GM12872 (cell line): Measurements from ENCODE around the gene FNDC7.

Source experiments
- TF ChIP-seq, protein P1 (sequence below): IDR thresholded peaks from 3 replicates; pipeline ENCODE4 v1.5.1; 2011; ENCODE audit warnings: low read depth, mild to moderate bottlenecking, low read length, moderate library complexity; ENCODE audit not compliant: insufficient read depth

The FNDC7 gene

DNA sequence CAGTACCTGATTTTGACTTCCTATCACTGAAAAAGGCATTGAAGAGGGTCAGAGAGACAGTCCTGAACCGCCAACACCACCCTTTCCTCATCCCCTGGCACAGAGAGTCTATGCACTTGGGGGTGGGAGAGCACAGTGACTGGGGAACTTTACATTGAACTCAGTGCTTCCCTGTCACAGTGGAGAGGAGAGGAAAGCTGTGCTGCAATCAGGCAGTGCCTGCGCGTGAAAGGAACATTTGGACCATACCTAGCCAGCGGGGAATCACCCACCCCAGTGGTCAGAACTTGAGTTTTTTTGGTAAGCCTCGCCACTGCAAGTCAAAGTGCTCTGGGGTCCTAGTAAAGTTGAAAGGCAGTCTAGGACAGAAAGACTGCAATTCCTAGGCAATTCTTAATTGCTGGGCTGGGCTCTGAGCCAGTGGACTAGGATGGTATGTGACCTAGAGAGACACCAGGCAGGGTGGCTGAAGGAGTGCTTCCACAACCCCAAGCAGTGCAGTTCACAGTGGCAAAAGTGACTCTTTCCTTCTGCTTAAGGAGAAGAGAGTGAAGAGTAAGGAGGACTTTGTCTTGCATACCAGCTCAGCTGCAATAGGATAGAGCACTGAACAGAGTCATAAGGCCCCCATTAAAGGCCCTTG lies 42.5 kb upstream of the FNDC7 start:
- TF ChIP-seq, protein P1, sequence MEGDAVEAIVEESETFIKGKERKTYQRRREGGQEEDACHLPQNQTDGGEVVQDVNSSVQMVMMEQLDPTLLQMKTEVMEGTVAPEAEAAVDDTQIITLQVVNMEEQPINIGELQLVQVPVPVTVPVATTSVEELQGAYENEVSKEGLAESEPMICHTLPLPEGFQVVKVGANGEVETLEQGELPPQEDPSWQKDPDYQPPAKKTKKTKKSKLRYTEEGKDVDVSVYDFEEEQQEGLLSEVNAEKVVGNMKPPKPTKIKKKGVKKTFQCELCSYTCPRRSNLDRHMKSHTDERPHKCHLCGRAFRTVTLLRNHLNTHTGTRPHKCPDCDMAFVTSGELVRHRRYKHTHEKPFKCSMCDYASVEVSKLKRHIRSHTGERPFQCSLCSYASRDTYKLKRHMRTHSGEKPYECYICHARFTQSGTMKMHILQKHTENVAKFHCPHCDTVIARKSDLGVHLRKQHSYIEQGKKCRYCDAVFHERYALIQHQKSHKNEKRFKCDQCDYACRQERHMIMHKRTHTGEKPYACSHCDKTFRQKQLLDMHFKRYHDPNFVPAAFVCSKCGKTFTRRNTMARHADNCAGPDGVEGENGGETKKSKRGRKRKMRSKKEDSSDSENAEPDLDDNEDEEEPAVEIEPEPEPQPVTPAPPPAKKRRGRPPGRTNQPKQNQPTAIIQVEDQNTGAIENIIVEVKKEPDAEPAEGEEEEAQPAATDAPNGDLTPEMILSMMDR = no peak

DNA sequence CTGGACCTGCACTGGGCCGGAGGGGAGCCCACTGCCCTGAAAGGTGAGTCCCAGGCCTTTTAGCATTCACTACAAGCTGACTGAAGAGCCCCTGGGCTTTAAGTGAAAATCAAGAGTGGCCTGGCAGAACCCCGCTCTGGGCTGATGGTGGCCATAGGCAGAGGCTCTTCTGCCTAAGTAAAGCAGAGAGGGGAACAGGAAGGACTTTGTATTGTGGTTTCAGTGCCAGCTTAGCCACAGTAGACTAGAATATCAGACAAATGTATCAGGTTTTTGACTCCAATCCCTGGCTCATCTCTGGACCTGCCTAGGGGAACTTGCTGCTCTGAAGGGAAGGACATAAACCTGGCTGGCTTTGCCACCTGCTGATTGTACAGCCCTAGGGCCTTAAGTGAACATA lies 41.6 kb upstream of the FNDC7 start:
- TF ChIP-seq, protein P1 = no peak

DNA sequence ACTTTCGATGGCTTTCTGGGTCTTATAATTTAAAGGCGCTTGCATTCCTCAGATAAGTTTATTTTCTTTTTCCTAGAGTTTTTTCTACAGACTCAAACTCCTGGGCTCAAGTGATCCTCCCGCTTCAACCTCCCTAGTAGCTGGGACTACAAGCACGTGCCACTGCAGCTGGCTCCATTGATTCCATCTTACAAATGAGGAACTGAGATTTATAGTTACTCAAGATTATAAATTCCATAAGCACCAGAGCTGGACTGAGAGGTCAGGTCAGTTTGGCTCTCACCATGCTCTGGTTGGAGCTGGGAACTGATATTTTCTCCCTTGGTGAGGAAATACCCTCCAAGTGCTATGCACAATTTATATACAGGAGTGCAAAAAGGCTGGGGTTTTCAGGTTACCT lies 34.0 kb upstream of the FNDC7 start:
- TF ChIP-seq, protein P1 = no peak

DNA sequence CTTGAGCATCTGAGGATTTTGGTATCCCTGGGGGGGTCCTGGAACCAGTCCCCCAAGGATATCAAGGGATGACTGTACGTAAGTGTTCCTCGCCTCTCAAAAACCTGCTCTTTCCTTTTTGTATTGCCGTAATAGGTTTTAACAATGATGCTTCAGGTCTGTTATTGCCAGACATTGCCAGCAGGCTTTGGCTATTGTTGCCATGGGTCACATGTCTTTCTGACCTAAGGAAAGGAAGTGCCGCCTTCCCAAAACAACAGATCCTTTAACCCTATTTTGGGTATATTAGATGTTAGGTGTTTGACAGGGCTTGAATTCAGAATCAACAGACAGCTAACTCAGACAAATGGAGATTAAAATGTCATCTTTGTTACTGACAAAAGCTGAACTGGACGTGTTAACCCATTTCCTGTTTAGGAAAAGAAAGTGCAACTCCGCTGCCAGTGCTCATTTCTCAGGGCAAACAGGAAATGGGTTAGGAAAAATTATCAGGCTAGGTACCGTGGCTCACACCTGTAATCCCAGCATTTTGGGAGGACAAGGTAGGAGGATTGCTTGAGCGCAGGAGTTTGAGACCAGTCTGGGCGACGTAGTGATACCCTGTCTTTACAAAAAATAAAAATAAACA lies 33.0 kb upstream of the FNDC7 start:
- TF ChIP-seq, protein P1 = no peak

GRCh38 chr1:108685529-108685928 lies 27.2 kb upstream of the FNDC7 start:
- TF ChIP-seq, protein P1 = no peak

DNA sequence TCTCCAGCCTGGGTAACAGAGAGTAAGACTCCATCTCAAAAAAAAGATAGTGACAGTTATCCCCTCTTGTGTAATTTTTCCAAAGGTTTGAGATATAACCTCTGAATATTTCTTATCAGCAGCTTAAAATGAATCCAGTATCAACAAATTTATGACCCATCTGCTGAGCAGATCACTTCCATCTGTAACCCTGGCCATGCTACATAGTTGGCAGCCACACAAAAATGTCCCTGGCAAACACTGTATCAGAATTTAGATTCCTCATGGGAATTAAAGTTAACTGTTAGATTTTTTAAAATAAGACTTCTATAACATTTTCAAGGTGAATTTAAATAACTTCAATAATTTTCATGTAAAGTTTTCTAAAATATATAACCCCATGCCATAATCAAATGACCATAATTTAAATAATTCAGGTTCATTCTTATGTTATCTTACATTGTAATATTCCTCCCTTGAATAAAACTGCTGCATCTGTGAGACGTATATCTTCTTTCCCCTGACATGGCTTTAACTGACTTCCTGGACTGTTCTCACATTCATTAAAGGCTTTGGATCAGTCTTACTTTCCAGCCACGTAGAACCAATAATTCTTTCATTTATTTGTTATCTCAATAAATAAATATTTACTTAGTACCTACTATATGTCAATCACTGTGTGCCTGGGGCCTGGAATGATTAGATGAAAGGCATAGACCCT lies 25.9 kb upstream of the FNDC7 start:
- TF ChIP-seq, protein P1 = no peak

DNA sequence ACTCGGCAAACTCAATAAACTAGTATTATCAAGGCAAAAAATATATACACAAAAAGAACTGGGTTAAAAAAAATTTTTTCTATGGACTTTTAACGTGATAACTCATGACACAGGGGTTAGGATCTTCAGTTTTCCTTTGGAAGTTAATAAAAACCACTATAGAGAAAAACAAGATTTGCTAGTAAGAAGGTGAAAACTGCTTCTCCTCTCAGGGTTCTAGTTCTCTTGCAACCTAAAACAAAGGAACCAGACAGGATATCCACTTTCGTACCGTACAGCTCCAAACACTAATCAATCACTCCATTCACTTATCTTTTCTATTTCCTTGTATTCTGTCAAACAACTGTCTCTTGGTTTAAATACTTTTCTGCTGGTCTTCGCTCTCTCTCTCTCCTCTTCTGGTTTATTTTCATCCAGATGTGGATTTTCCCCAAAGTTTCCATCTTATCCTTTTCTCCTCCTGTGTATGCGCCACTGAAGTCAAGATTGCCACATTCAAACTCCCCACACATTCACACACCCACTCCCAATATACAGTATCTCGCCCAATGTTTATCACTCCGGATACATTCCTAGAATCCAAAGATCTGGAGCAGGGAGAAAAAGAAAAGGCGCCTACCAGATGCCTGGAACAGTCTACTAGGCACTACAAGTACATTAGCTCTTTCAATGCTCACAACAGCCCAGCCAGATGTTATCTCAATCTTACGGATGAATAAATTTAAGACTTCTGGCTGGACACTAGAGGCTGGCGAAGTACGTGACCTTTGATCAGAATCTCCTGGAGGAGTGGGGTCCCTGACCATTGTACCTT lies 21.4 kb upstream of the FNDC7 start:
- TF ChIP-seq, protein P1 = no peak
